A549 (cell line): ENCODE results near the gene RAB42. TPM values are rescaled to one million over a fixed set of nuclear protein-coding genes. Genes with fewer than 3 reads are reported as not detected.

ENCODE experiments used
- ATAC-seq, 2 experiments: fragments of 200-7000 bp in 1 of 2; fragments of >200 bp in 1 of 2; cut with Nextera tagmentation in 1 of 2; cut with Tn5 transposase in 1 of 2; 3 replicates each; pipeline versions ENCODE4 v1.8.0 to v1.9.1; 2018 to 2020; ENCODE audit warnings: mild to moderate bottlenecking in 1 of 2, moderate library complexity in 1 of 2
- CTCF ChIA-PET: fragments of 300-600 bp; sonication (Branson Sonifier 250); formaldehyde crosslinking; extraction: SDS; loops from one replicate; lab custom pipeline; 2021; ENCODE audit warnings: antibody characterized with exemption, inconsistent platforms; lab: Yijun Ruan, JAX
- POLR2A ChIA-PET: fragments of 350-600 bp; formaldehyde crosslinking; extraction: SDS; loops from one replicate; lab custom pipeline; 2021; ENCODE audit warnings: antibody characterized with exemption, inconsistent platforms; lab: Yijun Ruan, JAX
- DNase-seq, 2 experiments: peaks; one replicate each; pipeline versions ENCODE4 v3.0.0 to v3.0.0-alpha.2; 2011 to 2016; ENCODE audit warnings: low read depth in 1 of 2, low spot score in 1 of 2
- FAIRE-seq: peaks from 2 replicates; lab custom pipeline; 2011; peaks lifted over from hg19 to GRCh38; lab: Jason Lieb, UNC
- H3K27ac ChIP-seq, 2 experiments: fragments of >200 bp; sonication (Bioruptor Twin); formaldehyde crosslinking; 3 replicates each; pipeline ENCODE4 v1.5.1; 2016 to 2017
- H3K4me1 ChIP-seq: fragments of >200 bp; sonication (Bioruptor Twin); formaldehyde crosslinking; 3 replicates; pipeline ENCODE4 v1.6.1; 2016
- H3K4me2 ChIP-seq: fragments of >200 bp; sonication (Bioruptor Twin); formaldehyde crosslinking; 3 replicates; pipeline ENCODE4 v1.6.1; 2016
- H3K4me3 ChIP-seq: fragments of >200 bp; sonication (Bioruptor Twin); formaldehyde crosslinking; 3 replicates; pipeline ENCODE4 v1.5.1; 2016
- H3K9me3 ChIP-seq: fragments of >200 bp; sonication (Bioruptor Twin); formaldehyde crosslinking; 3 replicates; pipeline ENCODE4 v1.6.1; 2016
- FOSL2 ChIP-seq, 2 experiments: fragments of 450-650 bp in 1 of 2; fragments of >200 bp in 1 of 2; sonication (Bioruptor Twin) in 1 of 2; formaldehyde crosslinking; IDR thresholded peaks; 2 replicates each; pipeline versions ENCODE4 v1.5.0 to v1.6.1; 2016 to 2020; ENCODE audit warnings: mild to moderate bottlenecking in 1 of 2, moderate library complexity in 1 of 2
- HOXB5 ChIP-seq: fragments of 250-450 bp; sonication (Bioruptor Pico); IDR thresholded peaks from 2 replicates; pipeline ENCODE4 v1.5.0; 2020; ENCODE audit warnings: mild to moderate bottlenecking, moderate library complexity
- MAZ ChIP-seq: fragments of 150-350 bp; IDR thresholded peaks from 2 replicates; pipeline ENCODE4 v1.6.1; 2014; ENCODE audit warnings: antibody characterized with exemption, low read depth, low read length, borderline replicate concordance
- NFE2L2 ChIP-seq: fragments of 150-350 bp; conservative IDR thresholded peaks from 2 replicates; pipeline ENCODE4 v1.6.1; 2014; ENCODE audit warnings: low read length
- NPAS2 ChIP-seq: fragments of 250-450 bp; sonication (Bioruptor Pico); IDR thresholded peaks from 2 replicates; pipeline ENCODE4 v1.8.0; 2022; ENCODE audit warnings: mild to moderate bottlenecking, moderate library complexity, borderline replicate concordance
- NR3C1 ChIP-seq: fragments of >200 bp; sonication (Bioruptor Twin); formaldehyde crosslinking; IDR thresholded peaks from 3 replicates; pipeline ENCODE4 v1.6.1; 2017
- POLR2A ChIP-seq: IDR thresholded peaks from 2 replicates; pipeline ENCODE4 v1.6.1; 2012; ENCODE audit warnings: mild to moderate bottlenecking, low read length
- POLR2AphosphoS2 ChIP-seq: conservative IDR thresholded peaks from 2 replicates; pipeline ENCODE4 v1.6.1; 2012; ENCODE audit warnings: low read length, improper control_type of control experiment, inconsistent platforms
- RAD21 ChIP-seq, 2 experiments: fragments of >200 bp in 1 of 2; sonication (Bioruptor Twin) in 1 of 2; formaldehyde crosslinking in 1 of 2; IDR thresholded peaks in 1 of 2; conservative IDR thresholded peaks in 1 of 2; 2 replicates in 1 of 2; 3 replicates in 1 of 2; pipeline ENCODE4 v1.6.1; 2012 to 2018; ENCODE audit warnings: inconsistent platforms in 1 of 2
- RCOR1 ChIP-seq: fragments of 150-350 bp; IDR thresholded peaks from 2 replicates; pipeline ENCODE4 v1.6.1; 2014; ENCODE audit warnings: antibody characterized with exemption, low read length, low read depth
- RFX5 ChIP-seq: fragments of 450-650 bp; IDR thresholded peaks from 2 replicates; pipeline ENCODE4 v1.7.1; 2014; ENCODE audit warnings: antibody characterized with exemption, mild to moderate bottlenecking, moderate library complexity
- RNF2 ChIP-seq: fragments of 200-600 bp; sonication (generic); IDR thresholded peaks from 2 replicates; pipeline ENCODE4 v1.6.1; 2016; ENCODE audit warnings: low read depth, mild to moderate bottlenecking, antibody characterized with exemption, moderate library complexity, borderline replicate concordance
- SMC3 ChIP-seq: fragments of >200 bp; sonication (Bioruptor Twin); formaldehyde crosslinking; IDR thresholded peaks from 3 replicates; pipeline ENCODE4 v1.6.1; 2018; ENCODE audit warnings: inconsistent platforms
- TP53 ChIP-seq: fragments of 250-450 bp; sonication (Bioruptor Pico); IDR thresholded peaks from 2 replicates; pipeline ENCODE4 v1.5.0; 2021; ENCODE audit warnings: mild to moderate bottlenecking, moderate library complexity
- ZNF302 ChIP-seq: fragments of 250-450 bp; sonication (Bioruptor Pico); IDR thresholded peaks from 2 replicates; pipeline ENCODE4 v1.9.0; 2021; ENCODE audit warnings: inconsistent platforms, mild to moderate bottlenecking, moderate library complexity
- ZSCAN20 ChIP-seq: fragments of 250-450 bp; sonication (Bioruptor Pico); IDR thresholded peaks from 2 replicates; pipeline ENCODE4 v1.8.0; 2022; ENCODE audit warnings: mild to moderate bottlenecking, moderate library complexity
- WGBS: methylation state at CpG from one replicate; pipeline ENCODE4 v1.1.6; 2017; ENCODE audit errors: missing lambda C conversion rate; 5-methylcytosine and 5-hydroxymethylcytosine counted together
- polyA plus RNA-seq, 4 experiments: library from polyadenylated mRNA; depleted of rRNA in 3 of 4; stranded (reverse); fragments of >200 nt; fragmentation: RNase III in 1 of 4; extraction: RNeasy Plus Mini Kit Qiagen cat#74134 plus additional on column Dnase treatment in 1 of 4; gene quantifications; 2 replicates in 3 of 4; 3 replicates in 1 of 4; pipeline ENCODE4 v1.2.3, GENCODE V29; 2011 to 2017
- TF ChIP-seq, protein P1 (sequence below): fragments of 150-350 bp; IDR thresholded peaks from 2 replicates; pipeline ENCODE4 v1.6.1; 2014; ENCODE audit warnings: low read depth, mild to moderate bottlenecking, low read length
- TF ChIP-seq, protein P2 (sequence below): IDR thresholded peaks from 2 replicates; pipeline ENCODE4 v1.6.1; 2012; ENCODE audit warnings: low read depth, borderline replicate concordance
- TF ChIP-seq, protein P3 (sequence below): fragments of 200-600 bp; sonication (generic); IDR thresholded peaks from 2 replicates; pipeline ENCODE4 v1.6.1; 2016; ENCODE audit warnings: antibody characterized with exemption, mild to moderate bottlenecking, moderate library complexity
- TF ChIP-seq, protein P4 (sequence below): fragments of >200 bp; sonication (Bioruptor Twin); formaldehyde crosslinking; IDR thresholded peaks from 3 replicates; pipeline ENCODE4 v1.5.1; 2016

Gene RAB42
- polyA plus RNA-seq, 2 of the 4 experiments (the other 2 are of a cell fraction): 0.81 to 2.3 TPM

DNA sequence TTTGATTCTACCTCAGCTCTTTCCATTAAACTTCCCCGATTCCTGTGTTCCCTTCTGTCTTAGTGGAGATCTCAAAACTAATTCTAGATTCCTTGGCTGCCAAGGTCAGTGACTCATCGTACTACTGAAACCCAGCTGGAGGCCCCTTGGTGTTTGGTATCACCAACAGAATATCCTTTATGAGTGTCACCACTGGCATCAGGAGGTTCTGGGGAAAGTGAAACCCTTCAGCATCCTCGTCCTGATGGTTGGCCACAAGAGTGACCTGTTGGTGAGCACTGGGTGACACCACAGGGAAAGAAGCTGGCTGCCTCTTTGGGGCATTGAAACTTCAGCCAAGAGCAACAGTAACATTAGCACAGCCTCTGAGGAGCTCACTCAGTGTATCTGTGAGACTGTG lies 9.6 kb downstream of the RAB42 start:
- H3K4me2 ChIP-seq: peak overlapping the region; percentile 34
- no peak overlapping the region for H3K4me3 ChIP-seq
- FAIRE-seq: no peak
- peaks cover 16% of the 10 kb centered on the region for H3K4me1 ChIP-seq
- H3K9me3 ChIP-seq: no peaks in the 10 kb centered on the region
- POLR2A ChIA-PET: interaction anchor here (1.5 to 3.3 kb wide), 3 partner anchors 20 to 91 kb away, joined by 5 to 28 read pairs (median 6); no protein-coding TSS in a partner anchor
- ATAC-seq: peak; percentile 37 to 61; a peak in 4 of 6 replicates
- WGBS: 31% methylated on average over 3 of the region's 3 CpGs
- TF ChIP-seq RFX5 (no peak), FOSL2 (IDR thresholded peaks at IDR 0.05) (no peak), FOSL2 (CRISPR knock-in tag; IDR thresholded peaks at IDR 0.05) (peak; percentile 47), ZSCAN20 (CRISPR knock-in tag) (no peak), POLR2A (no peak)
- TF ChIP-seq, protein P1, sequence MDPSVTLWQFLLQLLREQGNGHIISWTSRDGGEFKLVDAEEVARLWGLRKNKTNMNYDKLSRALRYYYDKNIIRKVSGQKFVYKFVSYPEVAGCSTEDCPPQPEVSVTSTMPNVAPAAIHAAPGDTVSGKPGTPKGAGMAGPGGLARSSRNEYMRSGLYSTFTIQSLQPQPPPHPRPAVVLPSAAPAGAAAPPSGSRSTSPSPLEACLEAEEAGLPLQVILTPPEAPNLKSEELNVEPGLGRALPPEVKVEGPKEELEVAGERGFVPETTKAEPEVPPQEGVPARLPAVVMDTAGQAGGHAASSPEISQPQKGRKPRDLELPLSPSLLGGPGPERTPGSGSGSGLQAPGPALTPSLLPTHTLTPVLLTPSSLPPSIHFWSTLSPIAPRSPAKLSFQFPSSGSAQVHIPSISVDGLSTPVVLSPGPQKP: no peak
- TF ChIP-seq, protein P2, sequence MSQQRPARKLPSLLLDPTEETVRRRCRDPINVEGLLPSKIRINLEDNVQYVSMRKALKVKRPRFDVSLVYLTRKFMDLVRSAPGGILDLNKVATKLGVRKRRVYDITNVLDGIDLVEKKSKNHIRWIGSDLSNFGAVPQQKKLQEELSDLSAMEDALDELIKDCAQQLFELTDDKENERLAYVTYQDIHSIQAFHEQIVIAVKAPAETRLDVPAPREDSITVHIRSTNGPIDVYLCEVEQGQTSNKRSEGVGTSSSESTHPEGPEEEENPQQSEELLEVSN: no peak
- CTCF ChIA-PET: interaction anchor here (0.6 to 5.6 kb wide), 10 partner anchors 15 to 366 kb away, joined by 3 to 48 read pairs (median 10); partner anchors contain the start of gene TRNAU1AP
- peak overlapping the region in 1 of 2 experiments; percentile 78; a peak in 3 of 6 replicates for H3K27ac ChIP-seq
- DNase-seq: no peak

DNA sequence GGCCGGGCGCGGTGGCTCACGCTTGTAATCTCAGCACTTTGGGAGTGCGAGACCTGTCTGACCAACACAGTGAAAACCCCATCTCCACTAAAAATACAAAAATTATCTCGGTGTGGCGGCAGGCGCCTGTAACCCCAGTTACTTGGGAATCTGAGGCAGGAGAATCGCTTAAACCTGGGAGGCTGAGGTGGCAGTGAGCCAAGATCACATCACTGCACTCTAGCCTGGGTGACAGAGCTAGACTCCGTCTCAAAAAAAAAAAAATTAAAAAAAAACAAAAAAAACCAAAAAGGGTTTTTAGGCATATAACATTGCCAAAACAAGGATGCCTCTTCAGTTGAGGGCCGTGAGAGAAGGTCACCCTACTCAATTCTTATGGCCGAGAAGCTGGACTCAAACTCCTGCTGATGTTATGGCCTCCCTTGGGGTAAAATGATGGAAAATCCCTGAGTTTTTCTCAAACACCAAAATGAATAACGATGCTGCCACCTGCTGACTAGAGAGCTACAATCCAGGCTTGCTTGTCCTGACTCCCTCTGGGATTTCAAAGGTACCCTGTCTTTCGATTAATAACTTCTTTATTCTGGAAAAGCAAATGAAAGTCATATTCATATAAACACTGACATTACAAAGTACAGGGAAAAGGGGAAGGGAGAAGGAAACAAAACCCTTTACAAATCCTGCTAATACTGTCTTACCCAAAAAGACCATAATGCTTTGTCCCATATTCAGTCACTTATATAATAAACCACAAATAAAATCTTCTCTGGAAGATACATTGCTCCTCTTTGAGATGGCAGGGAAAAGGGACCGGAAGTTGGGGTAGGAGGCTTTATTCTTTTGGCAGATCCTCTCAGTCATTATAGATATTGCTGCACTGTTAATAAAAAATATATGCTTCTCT lies 10.7 kb downstream of the RAB42 start:
- H3K4me2 ChIP-seq: no peak overlapping the region; the same call in 2 of the 3 replicates
- 58% methylated on average over 15 of the region's 15 CpGs for WGBS
- no peak for FAIRE-seq

DNA sequence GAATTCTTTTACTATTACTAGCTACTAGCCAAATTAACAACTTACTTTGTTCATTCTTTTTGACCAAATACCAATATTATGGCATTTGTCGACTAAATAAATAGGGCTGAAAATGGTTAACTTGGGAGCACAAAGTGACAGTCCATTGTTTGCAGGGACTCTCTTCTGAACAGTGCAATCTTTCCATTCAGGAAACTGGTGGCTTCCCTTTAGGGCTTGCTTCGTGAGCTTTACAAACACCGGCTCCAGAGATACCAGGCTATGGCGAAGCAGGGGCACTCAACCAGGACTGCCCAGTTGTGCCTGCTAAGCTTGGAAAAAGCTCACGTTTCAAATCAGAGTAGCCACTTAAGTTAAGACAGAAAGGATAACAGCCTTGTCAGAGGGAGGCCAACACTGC lies 12.3 kb downstream of the RAB42 start:
- FAIRE-seq: no peak
- no peak for ATAC-seq
- ChIA-PET CTCF (interaction anchor here (0.6 to 5.6 kb wide), 9 partner anchors 10 to 245 kb away, joined by 3 to 48 read pairs (median 9); no protein-coding TSS in a partner anchor), POLR2A (interaction anchor here (3.3 kb wide), 1 partner anchor 22 kb away, joined by 28 read pairs; no protein-coding TSS in a partner anchor)
- WGBS: 88% methylated on average over 5 of the region's 5 CpGs
- Histone ChIP-seq H3K9me3 (no peaks in the 10 kb centered on the region), H3K4me1 (peaks cover 16% of the 10 kb centered on the region), H3K4me3 (no peak overlapping the region), H3K4me2 (no peak overlapping the region), H3K27ac (no peak overlapping the region)
- no peak for DNase-seq
- no peak for TF ChIP-seq NFE2L2
- TF ChIP-seq HOXB5 (CRISPR knock-in tag): no peak
- TF ChIP-seq, protein P3, sequence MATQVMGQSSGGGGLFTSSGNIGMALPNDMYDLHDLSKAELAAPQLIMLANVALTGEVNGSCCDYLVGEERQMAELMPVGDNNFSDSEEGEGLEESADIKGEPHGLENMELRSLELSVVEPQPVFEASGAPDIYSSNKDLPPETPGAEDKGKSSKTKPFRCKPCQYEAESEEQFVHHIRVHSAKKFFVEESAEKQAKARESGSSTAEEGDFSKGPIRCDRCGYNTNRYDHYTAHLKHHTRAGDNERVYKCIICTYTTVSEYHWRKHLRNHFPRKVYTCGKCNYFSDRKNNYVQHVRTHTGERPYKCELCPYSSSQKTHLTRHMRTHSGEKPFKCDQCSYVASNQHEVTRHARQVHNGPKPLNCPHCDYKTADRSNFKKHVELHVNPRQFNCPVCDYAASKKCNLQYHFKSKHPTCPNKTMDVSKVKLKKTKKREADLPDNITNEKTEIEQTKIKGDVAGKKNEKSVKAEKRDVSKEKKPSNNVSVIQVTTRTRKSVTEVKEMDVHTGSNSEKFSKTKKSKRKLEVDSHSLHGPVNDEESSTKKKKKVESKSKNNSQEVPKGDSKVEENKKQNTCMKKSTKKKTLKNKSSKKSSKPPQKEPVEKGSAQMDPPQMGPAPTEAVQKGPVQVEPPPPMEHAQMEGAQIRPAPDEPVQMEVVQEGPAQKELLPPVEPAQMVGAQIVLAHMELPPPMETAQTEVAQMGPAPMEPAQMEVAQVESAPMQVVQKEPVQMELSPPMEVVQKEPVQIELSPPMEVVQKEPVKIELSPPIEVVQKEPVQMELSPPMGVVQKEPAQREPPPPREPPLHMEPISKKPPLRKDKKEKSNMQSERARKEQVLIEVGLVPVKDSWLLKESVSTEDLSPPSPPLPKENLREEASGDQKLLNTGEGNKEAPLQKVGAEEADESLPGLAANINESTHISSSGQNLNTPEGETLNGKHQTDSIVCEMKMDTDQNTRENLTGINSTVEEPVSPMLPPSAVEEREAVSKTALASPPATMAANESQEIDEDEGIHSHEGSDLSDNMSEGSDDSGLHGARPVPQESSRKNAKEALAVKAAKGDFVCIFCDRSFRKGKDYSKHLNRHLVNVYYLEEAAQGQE: no peak
- TF ChIP-seq RNF2: no peak
- no peak for TF ChIP-seq FOSL2 (IDR thresholded peaks at IDR 0.05)
- TF ChIP-seq FOSL2 (CRISPR knock-in tag; IDR thresholded peaks at IDR 0.05): no peak
- TF ChIP-seq RCOR1: no peak
- TF ChIP-seq, protein P2: no peak
- TF ChIP-seq ZNF302 (CRISPR knock-in tag): no peak
- no peak for TF ChIP-seq TP53 (CRISPR knock-in tag)
- TF ChIP-seq NR3C1: no peak
- no peak for TF ChIP-seq NPAS2 (CRISPR knock-in tag)
- TF ChIP-seq MAZ: no peak

More for the DNA sequence above, 10.7 kb downstream of the RAB42 start:
- ATAC-seq (peak; percentile 85 to 88), DNase-seq (peak; percentile 61 to 70)
- TF ChIP-seq SMC3: peak; percentile 64
- no peak for TF ChIP-seq POLR2AphosphoS2
- TF ChIP-seq, protein P4, sequence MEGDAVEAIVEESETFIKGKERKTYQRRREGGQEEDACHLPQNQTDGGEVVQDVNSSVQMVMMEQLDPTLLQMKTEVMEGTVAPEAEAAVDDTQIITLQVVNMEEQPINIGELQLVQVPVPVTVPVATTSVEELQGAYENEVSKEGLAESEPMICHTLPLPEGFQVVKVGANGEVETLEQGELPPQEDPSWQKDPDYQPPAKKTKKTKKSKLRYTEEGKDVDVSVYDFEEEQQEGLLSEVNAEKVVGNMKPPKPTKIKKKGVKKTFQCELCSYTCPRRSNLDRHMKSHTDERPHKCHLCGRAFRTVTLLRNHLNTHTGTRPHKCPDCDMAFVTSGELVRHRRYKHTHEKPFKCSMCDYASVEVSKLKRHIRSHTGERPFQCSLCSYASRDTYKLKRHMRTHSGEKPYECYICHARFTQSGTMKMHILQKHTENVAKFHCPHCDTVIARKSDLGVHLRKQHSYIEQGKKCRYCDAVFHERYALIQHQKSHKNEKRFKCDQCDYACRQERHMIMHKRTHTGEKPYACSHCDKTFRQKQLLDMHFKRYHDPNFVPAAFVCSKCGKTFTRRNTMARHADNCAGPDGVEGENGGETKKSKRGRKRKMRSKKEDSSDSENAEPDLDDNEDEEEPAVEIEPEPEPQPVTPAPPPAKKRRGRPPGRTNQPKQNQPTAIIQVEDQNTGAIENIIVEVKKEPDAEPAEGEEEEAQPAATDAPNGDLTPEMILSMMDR: peak; percentile 76
- peak; percentile 81 to 82 for TF ChIP-seq RAD21 (conservative IDR thresholded peaks at IDR 0.05 in 1 of 2, IDR thresholded peaks at IDR 0.05 in 1 of 2)
- H3K27ac ChIP-seq: peak overlapping the region; percentile 9 to 78; a peak in 4 of 6 replicates
- CTCF ChIA-PET: interaction anchor here (0.6 to 5.6 kb wide), 24 partner anchors 8 to 499 kb away, joined by 3 to 48 read pairs (median 4); partner anchors contain the start of genes RAB42 and TRNAU1AP
- peaks cover 16% of the 10 kb centered on the region for H3K4me1 ChIP-seq
- H3K9me3 ChIP-seq: no peaks in the 10 kb centered on the region
- POLR2A ChIA-PET: interaction anchor here (0.9 to 3.3 kb wide), 6 partner anchors 21 to 274 kb away, joined by 3 to 28 read pairs (median 4); partner anchors contain the start of gene MED18
- H3K4me3 ChIP-seq: no peak overlapping the region
